Type B pancreatic cell (in vitro differentiated cells): ENCODE measurements around the gene PEAK1. TPM values are rescaled to one million over a fixed set of nuclear protein-coding genes. Genes with fewer than 3 reads are reported as not detected.
A peak's percentile ranks its signal among the peaks of the same experiment; 100 is the strongest.

ENCODE experiments used
- DNase-seq: peaks from one replicate; pipeline ENCODE4 v3.0.0; 2021; ENCODE audit warnings: mixed read lengths; ENCODE audit not compliant: unreplicated experiment; ENCODE audit errors: extremely low spot score
- H3K27ac Mint-ChIP-seq: 2 replicates; pipeline ENCODE4 v1.8.0; 2021; ENCODE audit warnings: mild to moderate bottlenecking, mixed read lengths
- H3K27me3 Mint-ChIP-seq: 2 replicates; pipeline ENCODE4 v1.8.0; 2021; ENCODE audit warnings: mixed read lengths
- H3K36me3 Mint-ChIP-seq: 2 replicates; pipeline ENCODE4 v1.8.0; 2021; ENCODE audit warnings: mixed read lengths
- H3K4me1 Mint-ChIP-seq: one replicate; pipeline ENCODE4 v1.8.0; 2021; ENCODE audit warnings: mixed read lengths; ENCODE audit not compliant: unreplicated experiment
- H3K4me3 Mint-ChIP-seq: 2 replicates; pipeline ENCODE4 v1.8.0; 2021; ENCODE audit warnings: mild to moderate bottlenecking, mixed read lengths
- H3K9me3 Mint-ChIP-seq: 2 replicates; pipeline ENCODE4 v1.8.0; 2021; ENCODE audit warnings: mixed read lengths
- total RNA-seq: library from RNA; stranded (reverse); gene quantifications from 2 replicates; pipeline ENCODE4 v1.2.1, GENCODE V29; 2021; ENCODE audit warnings: low replicate concordance
- TF ChIP-seq, protein P1 (sequence below): fragments of 200-600 bp; sonication (generic); conservative IDR thresholded peaks from 2 replicates; pipeline ENCODE4 v1.5.0; 2021; ENCODE audit warnings: antibody characterized with exemption, mild to moderate bottlenecking

Gene PEAK1
- total RNA-seq, 1 donor from 2014 or later: 35.0 TPM

DNA sequence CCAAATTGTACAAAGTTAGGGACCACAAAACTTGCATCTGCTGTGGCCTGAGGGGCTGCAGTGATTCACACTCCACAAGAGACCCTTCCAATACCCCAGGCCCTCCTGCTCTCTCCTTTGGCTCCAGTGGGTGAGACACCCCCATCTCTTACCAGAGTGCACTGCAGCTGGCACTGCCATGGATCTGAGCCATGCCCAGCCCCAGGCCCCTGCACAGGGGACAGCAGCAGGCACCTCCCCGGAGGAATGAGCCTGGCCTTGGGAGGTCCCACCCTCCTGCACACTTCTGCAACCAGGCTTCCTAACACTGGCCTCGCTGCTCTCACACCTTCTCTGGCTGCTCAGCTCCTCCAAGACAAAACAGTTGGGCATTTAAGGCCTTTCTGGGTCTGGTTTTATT lies 332.7 kb downstream of the PEAK1 start:
- Mint-ChIP-seq H3K27ac (no peak overlapping the region), H3K4me1 (peaks cover 5% of the 10 kb centered on the region), H3K27me3 (no peaks in the 10 kb centered on the region), H3K9me3 (no peaks in the 10 kb centered on the region), H3K36me3 (no peaks in the 10 kb centered on the region), H3K4me3 (no peak overlapping the region)
- TF ChIP-seq, protein P1, sequence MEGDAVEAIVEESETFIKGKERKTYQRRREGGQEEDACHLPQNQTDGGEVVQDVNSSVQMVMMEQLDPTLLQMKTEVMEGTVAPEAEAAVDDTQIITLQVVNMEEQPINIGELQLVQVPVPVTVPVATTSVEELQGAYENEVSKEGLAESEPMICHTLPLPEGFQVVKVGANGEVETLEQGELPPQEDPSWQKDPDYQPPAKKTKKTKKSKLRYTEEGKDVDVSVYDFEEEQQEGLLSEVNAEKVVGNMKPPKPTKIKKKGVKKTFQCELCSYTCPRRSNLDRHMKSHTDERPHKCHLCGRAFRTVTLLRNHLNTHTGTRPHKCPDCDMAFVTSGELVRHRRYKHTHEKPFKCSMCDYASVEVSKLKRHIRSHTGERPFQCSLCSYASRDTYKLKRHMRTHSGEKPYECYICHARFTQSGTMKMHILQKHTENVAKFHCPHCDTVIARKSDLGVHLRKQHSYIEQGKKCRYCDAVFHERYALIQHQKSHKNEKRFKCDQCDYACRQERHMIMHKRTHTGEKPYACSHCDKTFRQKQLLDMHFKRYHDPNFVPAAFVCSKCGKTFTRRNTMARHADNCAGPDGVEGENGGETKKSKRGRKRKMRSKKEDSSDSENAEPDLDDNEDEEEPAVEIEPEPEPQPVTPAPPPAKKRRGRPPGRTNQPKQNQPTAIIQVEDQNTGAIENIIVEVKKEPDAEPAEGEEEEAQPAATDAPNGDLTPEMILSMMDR: no peak
- DNase-seq: no peak

DNA sequence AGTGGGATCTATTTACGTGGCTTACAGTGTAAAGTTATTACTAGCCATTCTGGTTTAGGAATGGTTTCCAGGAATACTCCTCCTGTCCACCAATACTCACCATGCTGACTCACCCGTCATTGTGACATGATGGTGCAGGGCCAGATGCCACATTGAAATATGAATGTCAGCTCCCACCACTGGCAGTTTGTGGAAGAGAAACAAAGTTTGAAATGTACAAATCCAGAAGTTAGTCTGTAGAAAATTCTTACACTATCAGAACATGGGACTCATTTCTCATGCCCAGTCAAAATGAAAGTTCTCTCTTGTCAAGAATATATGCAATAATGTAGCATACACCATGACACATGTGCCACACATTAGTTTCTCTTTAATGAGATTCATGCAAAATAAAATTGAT lies 334.6 kb downstream of the PEAK1 start:
- H3K27ac Mint-ChIP-seq: no peak overlapping the region
- no peaks in the 10 kb centered on the region for H3K27me3 Mint-ChIP-seq

DNA sequence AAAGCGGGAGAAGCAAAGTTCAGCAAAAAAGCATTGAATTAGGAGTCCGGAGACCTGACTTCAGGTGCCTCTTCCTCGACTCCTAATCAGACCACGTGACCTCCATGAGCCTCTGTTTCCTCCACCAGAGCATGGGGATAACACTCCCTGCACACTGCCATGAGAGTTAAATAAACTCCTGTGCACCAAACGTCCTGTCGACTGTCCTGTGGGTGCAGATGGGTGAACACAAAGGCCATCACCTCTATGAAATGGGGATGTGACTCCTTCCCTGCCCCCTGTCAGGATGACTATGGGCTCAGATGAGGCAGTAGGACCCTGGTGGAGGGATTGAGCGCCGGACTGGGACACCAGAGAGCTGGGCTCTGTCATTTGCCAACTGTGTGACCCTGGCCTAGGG lies 335.5 kb downstream of the PEAK1 start:
- H3K4me3 Mint-ChIP-seq: no peak overlapping the region
- DNase-seq: no peak
- TF ChIP-seq, protein P1: no peak
- H3K9me3 Mint-ChIP-seq: no peaks in the 10 kb centered on the region
- peaks cover 5% of the 10 kb centered on the region for H3K4me1 Mint-ChIP-seq
- H3K36me3 Mint-ChIP-seq: no peaks in the 10 kb centered on the region
- H3K27me3 Mint-ChIP-seq: no peaks in the 10 kb centered on the region
- H3K27ac Mint-ChIP-seq: no peak overlapping the region

More for the DNA sequence above, 334.6 kb downstream of the PEAK1 start:
- no peaks in the 10 kb centered on the region for H3K9me3 Mint-ChIP-seq
- peak overlapping the region; percentile 37 for H3K4me3 Mint-ChIP-seq
- TF ChIP-seq, protein P1: no peak
- peaks cover 5% of the 10 kb centered on the region for H3K4me1 Mint-ChIP-seq
- no peaks in the 10 kb centered on the region for H3K36me3 Mint-ChIP-seq
- DNase-seq: no peak

DNA sequence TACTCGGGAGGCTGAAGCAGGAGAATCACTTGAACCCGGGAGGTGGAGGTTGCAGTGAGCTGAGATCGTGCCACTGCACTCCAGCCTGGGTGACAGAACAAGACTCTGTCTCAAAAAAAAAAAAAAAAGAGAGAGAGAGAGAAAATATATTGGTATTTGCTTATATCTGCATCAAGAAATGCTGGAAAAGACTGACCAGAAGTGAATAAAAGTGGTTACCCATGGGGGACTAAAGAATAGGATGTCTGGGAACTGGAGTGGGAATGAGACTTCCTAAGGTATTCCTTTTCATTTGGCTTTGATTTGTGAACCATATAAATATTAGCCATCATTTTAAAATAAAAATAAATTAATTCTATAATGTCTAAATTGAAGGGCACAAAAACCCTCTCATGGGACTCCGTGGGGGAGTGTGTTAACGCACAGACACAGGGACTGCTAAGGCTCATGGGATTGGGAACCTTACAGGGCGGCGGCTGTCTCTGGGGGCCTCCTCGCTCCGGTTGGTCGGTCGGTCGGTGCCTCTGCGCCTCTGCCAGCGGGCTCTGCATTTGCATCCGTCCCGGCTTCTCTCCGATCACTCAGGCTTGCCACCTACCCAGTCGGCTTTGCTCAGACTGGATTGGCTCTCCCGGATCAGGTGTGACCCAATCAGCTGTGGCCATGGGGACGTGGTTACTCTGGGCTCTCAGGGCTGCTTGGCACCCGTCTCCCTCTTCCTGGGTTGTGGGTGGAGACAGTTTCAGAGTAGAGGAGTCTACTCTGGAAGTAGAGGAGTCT lies 336.3 kb downstream of the PEAK1 start:
- TF ChIP-seq, protein P1: no peak
- Mint-ChIP-seq H3K36me3 (no peaks in the 10 kb centered on the region), H3K4me1 (peaks cover 5% of the 10 kb centered on the region), H3K4me3 (peak overlapping the region; percentile 79), H3K27me3 (no peaks in the 10 kb centered on the region), H3K27ac (peak overlapping the region; percentile 59), H3K9me3 (no peaks in the 10 kb centered on the region)
- DNase-seq: no peak

DNA sequence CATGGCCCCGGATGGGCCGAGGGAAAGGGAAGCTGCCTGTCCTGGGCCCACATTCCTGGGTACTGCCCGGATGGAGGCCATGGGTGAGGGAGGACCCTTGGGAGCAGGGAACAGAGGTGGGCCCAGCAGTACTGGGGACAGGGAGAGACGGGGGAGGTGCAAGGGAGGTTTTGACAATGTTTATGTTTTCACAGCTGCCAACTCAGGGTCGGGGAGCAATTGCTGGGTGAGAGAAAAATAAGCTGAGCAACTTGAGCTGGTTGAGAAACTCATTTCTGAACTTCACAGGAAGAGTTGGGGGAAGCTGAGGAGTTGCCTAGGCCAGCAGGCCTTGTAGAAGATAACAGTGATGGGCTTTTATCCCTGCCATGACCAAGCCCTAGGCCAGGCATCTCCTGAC lies 337.9 kb downstream of the PEAK1 start:
- Mint-ChIP-seq H3K36me3 (no peaks in the 10 kb centered on the region), H3K4me1 (peaks cover 5% of the 10 kb centered on the region), H3K4me3 (no peak overlapping the region), H3K9me3 (no peaks in the 10 kb centered on the region), H3K27ac (no peak overlapping the region), H3K27me3 (no peaks in the 10 kb centered on the region)
- DNase-seq: no peak
- TF ChIP-seq, protein P1: no peak
